SH-SY5Y (cell line): ENCODE measurements around the gene RAB7A.

ENCODE experiments used
- GATA2 ChIP-seq: IDR thresholded peaks from 2 replicates; pipeline ENCODE4 v1.6.1; 2011; ENCODE audit warnings: mild to moderate bottlenecking, low read depth, low read length
- GATA3 ChIP-seq: IDR thresholded peaks from 2 replicates; pipeline ENCODE4 v1.6.1; 2011; ENCODE audit warnings: low read depth, mild to moderate bottlenecking, low read length, moderate library complexity

Gene RAB7A

GRCh38 chr3:128787256-128788253 lies 61.6 kb downstream of the RAB7A start:
- TF ChIP-seq GATA3: no peak
- TF ChIP-seq GATA2: no peak

GRCh38 chr3:128788268-128788869 lies 62.4 kb downstream of the RAB7A start:
- TF ChIP-seq GATA2 (no peak), GATA3 (no peak)

GRCh38 chr3:128794067-128794768 lies 68.2 kb downstream of the RAB7A start:
- TF ChIP-seq GATA2 (no peak), GATA3 (no peak)

- no peak for TF ChIP-seq GATA2
- TF ChIP-seq GATA3: no peak
Measured at GRCh38 chr3:128794770-128795649, 69.0 kb downstream of the RAB7A start.

- TF ChIP-seq GATA3 (no peak), GATA2 (no peak)
Measured at GRCh38 chr3:128799653-128800052, 73.7 kb downstream of the RAB7A start.

- no peak for TF ChIP-seq GATA2
- TF ChIP-seq GATA3: no peak
Measured at GRCh38 chr3:128800241-128801187, 74.5 kb downstream of the RAB7A start.

- TF ChIP-seq GATA3: no peak
- no peak for TF ChIP-seq GATA2
Measured at GRCh38 chr3:128801779-128802380, 75.9 kb downstream of the RAB7A start.

GRCh38 chr3:128803307-128803706 lies 77.3 kb downstream of the RAB7A start:
- TF ChIP-seq GATA3 (no peak), GATA2 (no peak)

- TF ChIP-seq GATA3: no peak
- no peak for TF ChIP-seq GATA2
Measured at GRCh38 chr3:128804017-128804810, 78.2 kb downstream of the RAB7A start.

GRCh38 chr3:128804811-128805155 lies 78.8 kb downstream of the RAB7A start:
- no peak for TF ChIP-seq GATA2
- no peak for TF ChIP-seq GATA3

GRCh38 chr3:128805772-128806171 lies 79.8 kb downstream of the RAB7A start:
- TF ChIP-seq GATA3 (no peak), GATA2 (no peak)
